HEK293T (cell line): ENCODE data around the gene RNF208.

Experiments
- CTCF ChIA-PET: fragments of 350-600 bp; formaldehyde crosslinking; extraction: SDS; loops from one replicate; lab custom pipeline; 2021; ENCODE audit warnings: antibody characterized with exemption, inconsistent platforms; lab: Yijun Ruan, JAX
- POLR2A ChIA-PET: fragments of 350-600 bp; formaldehyde crosslinking; extraction: SDS; loops from one replicate; lab custom pipeline; 2020; ENCODE audit warnings: antibody characterized with exemption, inconsistent platforms; lab: Yijun Ruan, JAX
- DNase-seq: peaks from one replicate; pipeline ENCODE4 v3.0.0; 2012; ENCODE audit warnings: mixed read lengths; ENCODE audit errors: extremely low spot score
- ARNT ChIP-seq: fragments of 450-650 bp; IDR thresholded peaks from 2 replicates; pipeline ENCODE4 v1.6.1; 2017; ENCODE audit warnings: mild to moderate bottlenecking
- BHLHE40 ChIP-seq: fragments of 450-650 bp; IDR thresholded peaks from 2 replicates; pipeline ENCODE4 v1.6.1; 2016; ENCODE audit warnings: mild to moderate bottlenecking, moderate library complexity, borderline replicate concordance
- CTBP1 ChIP-seq: fragments of 450-650 bp; IDR thresholded peaks from 2 replicates; pipeline ENCODE4 v1.6.1; 2016; ENCODE audit warnings: borderline replicate concordance
- ELF4 ChIP-seq: fragments of 450-650 bp; IDR thresholded peaks from 2 replicates; pipeline ENCODE4 v1.6.1; 2017; ENCODE audit warnings: antibody characterized with exemption
- FOXA1 ChIP-seq: fragments of 450-650 bp; IDR thresholded peaks from 2 replicates; pipeline ENCODE4 v1.6.1; 2016; ENCODE audit warnings: mild to moderate bottlenecking
- FOXK2 ChIP-seq: fragments of 450-650 bp; IDR thresholded peaks from 2 replicates; pipeline ENCODE4 v1.6.1; 2016; ENCODE audit warnings: mild to moderate bottlenecking
- FOXM1 ChIP-seq: fragments of 450-650 bp; IDR thresholded peaks from 2 replicates; pipeline ENCODE4 v1.6.1; 2017; ENCODE audit warnings: mild to moderate bottlenecking, borderline replicate concordance
- HDGF ChIP-seq: fragments of 450-650 bp; IDR thresholded peaks from 2 replicates; pipeline ENCODE4 v1.6.1; 2017; ENCODE audit warnings: antibody characterized with exemption, borderline replicate concordance
- L3MBTL2 ChIP-seq: fragments of 450-650 bp; conservative IDR thresholded peaks from 2 replicates; pipeline ENCODE4 v1.6.1; 2016; ENCODE audit warnings: mild to moderate bottlenecking
- LEF1 ChIP-seq: fragments of 450-650 bp; IDR thresholded peaks from 2 replicates; pipeline ENCODE4 v1.6.1; 2017; ENCODE audit warnings: mild to moderate bottlenecking, borderline replicate concordance
- NFRKB ChIP-seq: fragments of 450-650 bp; IDR thresholded peaks from 2 replicates; pipeline ENCODE4 v1.6.1; 2016; ENCODE audit warnings: mild to moderate bottlenecking, moderate library complexity
- SP1 ChIP-seq: fragments of 450-650 bp; IDR thresholded peaks from 2 replicates; pipeline ENCODE4 v1.6.1; 2017
- SUZ12 ChIP-seq: fragments of 450-650 bp; IDR thresholded peaks from 2 replicates; pipeline ENCODE4 v1.6.1; 2016; ENCODE audit warnings: mild to moderate bottlenecking
- TARDBP ChIP-seq: fragments of 450-650 bp; IDR thresholded peaks from 2 replicates; pipeline ENCODE4 v1.6.1; 2016
- ZNF384 ChIP-seq: fragments of 450-650 bp; IDR thresholded peaks from 2 replicates; pipeline ENCODE4 v1.6.1; 2016
- TF ChIP-seq, protein P1 (sequence below): fragments of 450-650 bp; IDR thresholded peaks from 2 replicates; pipeline ENCODE4 v1.6.1; 2016

RNF208 gene

DNA sequence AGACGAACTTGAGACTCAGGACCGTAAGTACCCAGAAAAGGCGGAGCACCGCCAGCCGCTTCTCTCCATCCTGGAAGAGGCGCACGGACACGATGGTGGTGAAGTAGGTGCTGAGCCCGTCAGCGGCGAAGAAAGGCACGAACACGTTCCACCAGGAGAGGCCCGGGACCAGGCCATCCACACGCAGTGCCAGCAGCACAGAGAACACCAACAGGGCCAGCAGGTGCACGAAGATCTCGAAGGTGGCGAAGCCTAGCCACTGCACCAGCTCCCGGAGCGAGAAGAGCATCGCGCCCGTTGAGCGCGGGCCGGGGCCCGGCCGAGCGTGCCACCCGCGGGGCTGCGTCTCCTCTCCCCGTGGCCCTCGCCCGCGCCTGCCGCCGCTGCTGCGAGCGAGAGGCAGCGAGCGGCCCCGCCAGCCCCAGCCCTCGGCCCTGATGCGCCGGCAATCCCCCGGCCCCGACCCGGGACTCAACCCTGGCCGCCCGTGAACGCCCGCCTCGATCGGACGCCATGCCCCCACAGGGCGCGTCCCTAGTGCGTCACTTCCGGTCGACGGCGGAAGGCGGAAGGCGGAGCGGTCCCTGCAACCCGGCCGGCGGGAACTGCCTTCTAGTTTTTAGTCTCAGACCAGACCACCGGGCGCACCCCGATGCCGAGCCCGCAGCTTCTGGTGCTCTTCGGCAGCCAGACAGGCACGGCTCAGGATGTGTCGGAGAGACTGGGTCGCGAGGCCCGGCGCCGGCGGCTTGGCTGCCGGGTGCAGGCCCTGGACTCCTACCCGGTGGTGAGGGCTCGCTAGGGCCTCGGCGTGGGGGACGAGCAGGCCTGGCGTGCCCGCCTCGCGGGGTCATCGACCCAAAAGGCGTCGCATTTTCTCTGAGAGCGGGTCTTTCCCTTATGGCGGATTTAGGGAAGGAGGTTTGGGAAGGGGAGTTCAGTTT is 16.6 kb downstream of the RNF208 start, which contains the start of the genes NDOR1 and TMEM203:
Gene NDOR1 (plus strand): TSS at position 575 of the 944 bp plus-strand sequence. CDS start 78 bp downstream, at position 653.
Gene TMEM203 (minus strand): TSS at position 523 of the 944 bp plus-strand sequence. CDS start 234 bp downstream, at position 289.
- POLR2A ChIA-PET: interaction anchor here (0.6 to 2.3 kb wide), 11 partner anchors 10 to 75 kb away, joined by 3 to 16 read pairs (median 5); partner anchors contain the start of genes ANAPC2, RNF208, SSNA1 and TUBB4B

DNA sequence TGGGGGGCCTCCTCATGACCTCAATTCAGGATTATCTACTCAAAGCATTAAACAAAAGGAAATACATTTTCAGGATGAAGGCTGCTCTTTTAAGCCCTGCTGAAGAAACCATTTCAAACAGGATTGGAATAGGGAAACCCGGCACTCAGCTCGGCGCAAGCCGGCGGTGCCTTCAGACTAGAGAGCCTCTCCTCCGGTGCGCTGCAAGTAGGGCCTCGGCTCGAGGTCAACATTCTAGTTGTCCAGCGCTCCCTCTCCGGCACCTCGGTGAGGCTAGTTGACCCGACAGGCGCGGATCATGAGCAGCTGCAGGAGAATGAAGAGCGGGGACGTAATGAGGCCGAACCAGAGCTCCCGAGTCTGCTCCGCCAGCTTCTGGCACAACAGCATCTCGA is 17.3 kb downstream of the RNF208 start:
- ChIA-PET POLR2A (interaction anchor here (0.6 to 2.3 kb wide), 11 partner anchors 9 to 75 kb away, joined by 3 to 16 read pairs (median 5); partner anchors contain the start of genes ANAPC2, RNF208, SSNA1 and TUBB4B), CTCF (no interaction called here)
- DNase-seq: no peak
- TF ChIP-seq ARNT (no peak), CTBP1 (no peak), FOXM1 (no peak)

More for the DNA sequence above, 16.6 kb downstream of the RNF208 start, which contains the start of the genes NDOR1 and TMEM203:
- no peak for TF ChIP-seq FOXA1
- TF ChIP-seq L3MBTL2: peak; percentile 53
- peak; percentile 49 for TF ChIP-seq ELF4
- CTCF ChIA-PET: no interaction called here
- DNase-seq: peak; percentile 94

DNA sequence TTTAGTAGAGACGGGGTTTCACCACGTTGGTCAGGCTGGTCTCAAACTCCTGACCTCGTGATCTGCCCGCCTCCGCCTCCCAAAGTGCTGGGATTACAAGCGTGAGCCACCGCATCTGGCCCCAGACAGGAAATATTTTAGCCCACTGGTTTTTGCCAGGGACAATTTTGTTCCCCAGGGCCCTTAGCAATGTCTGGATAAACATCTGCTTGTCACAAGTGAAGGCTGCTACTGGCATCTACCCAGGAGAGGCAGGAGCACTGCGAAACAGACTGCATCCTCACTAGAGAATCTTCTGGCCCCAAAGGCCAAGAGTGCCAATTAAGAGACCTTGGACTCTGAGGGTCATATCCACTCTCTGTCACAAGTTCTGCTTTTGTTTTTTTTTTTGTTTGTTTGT is 19.1 kb downstream of the RNF208 start:
- ChIA-PET CTCF (interaction anchor here (0.6 kb wide), 1 partner anchor 26 kb away, joined by 3 read pairs; no protein-coding TSS in a partner anchor), POLR2A (interaction anchor here (0.7 to 2.0 kb wide), 2 partner anchors 13 to 53 kb away, joined by 3 to 6 read pairs; no protein-coding TSS in a partner anchor)
- TF ChIP-seq ELF4: no peak
- no peak for TF ChIP-seq NFRKB
- no peak for TF ChIP-seq TARDBP
- TF ChIP-seq ARNT: no peak
- TF ChIP-seq ZNF384: no peak
- TF ChIP-seq CTBP1: no peak
- TF ChIP-seq, protein P1, sequence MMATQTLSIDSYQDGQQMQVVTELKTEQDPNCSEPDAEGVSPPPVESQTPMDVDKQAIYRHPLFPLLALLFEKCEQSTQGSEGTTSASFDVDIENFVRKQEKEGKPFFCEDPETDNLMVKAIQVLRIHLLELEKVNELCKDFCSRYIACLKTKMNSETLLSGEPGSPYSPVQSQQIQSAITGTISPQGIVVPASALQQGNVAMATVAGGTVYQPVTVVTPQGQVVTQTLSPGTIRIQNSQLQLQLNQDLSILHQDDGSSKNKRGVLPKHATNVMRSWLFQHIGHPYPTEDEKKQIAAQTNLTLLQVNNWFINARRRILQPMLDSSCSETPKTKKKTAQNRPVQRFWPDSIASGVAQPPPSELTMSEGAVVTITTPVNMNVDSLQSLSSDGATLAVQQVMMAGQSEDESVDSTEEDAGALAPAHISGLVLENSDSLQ: no peak
- TF ChIP-seq FOXK2: no peak
- no peak for DNase-seq

DNA sequence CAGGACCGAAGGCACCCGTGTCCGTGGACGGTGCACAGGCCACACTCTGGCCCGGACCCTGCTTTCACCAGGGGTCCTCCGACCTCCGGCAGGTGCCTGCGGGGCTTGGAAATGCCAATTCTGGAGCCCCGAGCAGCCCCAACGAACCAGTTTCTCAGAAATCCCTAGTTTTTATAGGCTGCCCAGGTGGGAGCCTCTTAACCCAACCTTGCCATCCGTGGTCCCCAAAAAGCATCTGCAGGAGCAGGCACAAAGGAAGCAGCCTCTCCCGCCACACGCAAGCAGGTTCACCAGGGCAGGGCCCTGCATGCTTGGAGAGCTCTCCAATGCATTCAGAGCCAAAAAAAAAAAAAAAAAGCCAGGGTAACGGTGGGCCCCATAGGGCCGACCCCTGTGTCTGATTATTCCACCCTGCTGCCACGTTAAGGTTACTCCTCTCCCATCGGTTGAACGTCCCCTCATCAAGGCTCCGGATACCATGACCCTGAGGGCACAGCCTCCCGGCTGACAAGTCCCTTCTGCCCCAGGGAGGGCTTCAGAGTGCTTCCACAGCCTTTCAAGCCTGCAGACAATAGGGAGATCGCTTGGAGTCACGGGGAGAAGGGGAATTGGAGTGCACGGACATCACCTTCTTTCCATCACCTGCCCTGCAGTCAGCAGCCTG is 20.7 kb downstream of the RNF208 start:
- DNase-seq: no peak

DNA sequence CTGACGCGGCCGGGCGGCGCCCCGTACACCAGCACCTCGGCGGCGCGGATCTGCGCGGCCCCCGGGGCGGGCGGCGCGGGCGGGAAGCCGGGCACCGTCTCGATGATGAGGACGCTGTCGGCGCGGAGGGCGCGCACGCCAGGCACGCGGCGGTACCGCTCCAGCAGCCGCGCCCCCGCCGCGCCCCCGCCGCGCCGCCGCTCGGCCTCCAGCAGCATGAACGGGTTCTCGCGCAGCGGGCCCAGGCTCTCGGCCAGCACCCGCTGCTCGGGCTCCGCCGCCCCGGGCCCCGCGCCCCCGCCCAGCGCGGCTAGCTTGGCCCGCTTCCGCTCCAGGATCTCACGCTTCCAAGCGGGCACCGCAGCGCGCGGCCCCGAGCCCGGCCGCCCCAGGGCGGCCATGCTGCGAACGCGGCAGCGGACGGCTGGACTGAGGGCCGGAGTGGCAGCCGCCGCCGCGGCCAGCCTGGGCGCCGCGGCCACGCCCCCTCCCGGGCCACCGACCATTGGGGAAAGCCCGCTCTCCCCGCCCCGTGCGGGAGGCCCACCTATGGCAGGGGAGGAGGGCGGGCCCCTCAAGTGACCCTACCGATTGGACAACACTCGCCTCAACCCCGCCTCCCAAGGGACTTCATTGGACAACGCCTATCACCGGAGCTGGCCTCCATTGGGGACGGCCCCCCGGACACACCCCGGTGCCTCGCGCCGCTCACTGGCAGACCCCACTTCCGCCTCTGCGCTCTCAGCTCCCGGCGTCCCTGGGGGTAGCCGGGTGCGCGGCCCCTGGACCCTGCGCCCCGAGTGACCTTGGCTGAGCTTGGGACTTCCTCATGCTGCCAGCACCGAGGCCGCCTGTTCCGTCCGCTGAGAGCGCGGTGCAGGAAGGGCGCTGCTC is 21.5 kb downstream of the RNF208 start, which contains the start of gene TPRN:
Gene TPRN (minus strand): TSS at position 431 of the 894 bp plus-strand sequence. CDS start 30 bp downstream, at position 401.
- CTCF ChIA-PET: interaction anchor here (0.7 kb wide), 1 partner anchor 36 kb away, joined by 3 read pairs; no protein-coding TSS in a partner anchor

More for the DNA sequence above, 20.7 kb downstream of the RNF208 start:
- ChIA-PET POLR2A (interaction anchor here (0.9 to 2.0 kb wide), 13 partner anchors 11 to 72 kb away, joined by 3 to 16 read pairs (median 5); partner anchors contain the start of genes ANAPC2, RNF224, SSNA1 and TUBB4B), CTCF (interaction anchor here (0.7 kb wide), 1 partner anchor 35 kb away, joined by 3 read pairs; no protein-coding TSS in a partner anchor)
- TF ChIP-seq NFRKB (no peak), SUZ12 (no peak), FOXK2 (no peak), TARDBP (no peak), FOXM1 (no peak)
- TF ChIP-seq, protein P1: no peak

More for the DNA sequence above, 21.5 kb downstream of the RNF208 start, which contains the start of gene TPRN:
- TF ChIP-seq ELF4: peak; percentile 87
- TF ChIP-seq LEF1: peak; percentile 50; the same call in 1 of the 2 replicates
- TF ChIP-seq TARDBP: no peak
- no peak for TF ChIP-seq BHLHE40
- TF ChIP-seq, protein P1: peak; percentile 68
- TF ChIP-seq SP1: 0 out of 2 replicates have a peak, but pooled peaks have one; percentile 33
- TF ChIP-seq FOXM1: 0 out of 2 replicates have a peak, but pooled peaks have one; percentile 48
- no peak for TF ChIP-seq SUZ12
- 0 out of 2 replicates have a peak, but pooled peaks have one; percentile 57 for TF ChIP-seq HDGF
- TF ChIP-seq FOXA1: no peak
- TF ChIP-seq NFRKB: no peak
- POLR2A ChIA-PET: interaction anchor here (0.9 to 2.0 kb wide), 12 partner anchors 10 to 71 kb away, joined by 3 to 16 read pairs (median 4); partner anchors contain the start of genes ANAPC2, RNF224, SSNA1 and TUBB4B
- DNase-seq: peak; percentile 99
